NT2/D1 (cell line): ENCODE measurements around the gene EEF1AKMT1.

Source experiments
- YY1 ChIP-seq: IDR thresholded peaks from 2 replicates; pipeline ENCODE4 v1.6.1; 2011; ENCODE audit not compliant: insufficient read length, insufficient read depth
- ZNF274 ChIP-seq: IDR thresholded peaks from 2 replicates; pipeline ENCODE4 v1.6.1; 2011; ENCODE audit warnings: mild to moderate bottlenecking, low read depth, low read length

DNA sequence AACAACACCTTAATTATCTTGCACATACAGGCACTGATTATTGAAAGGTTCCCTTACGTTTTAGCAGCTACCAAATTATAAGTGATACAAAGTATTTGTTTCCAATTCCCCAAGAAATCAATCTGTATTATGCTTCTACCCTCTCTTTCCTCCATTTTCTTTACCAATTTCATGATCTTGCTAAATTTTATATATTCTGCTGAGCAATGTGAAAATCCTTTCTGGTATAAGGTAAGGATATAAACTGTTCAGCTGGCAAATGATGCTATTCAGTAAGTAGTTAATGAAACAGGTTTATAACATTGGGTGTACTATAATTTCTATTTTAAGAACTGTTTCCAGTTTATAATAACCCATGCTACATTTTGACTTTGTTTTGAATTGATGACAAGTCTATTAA, 985 bp upstream of the EEF1AKMT1 start:
- no peak for TF ChIP-seq ZNF274
- TF ChIP-seq YY1 = no peak
